SK-N-SH treated with all-trans-retinoic acid at 6 μM for 48 hours (cell line): ENCODE data around the gene TEAD1.

Experiments used
- GLIS3 ChIP-seq: fragments of 250-450 bp; sonication (Bioruptor Pico); IDR thresholded peaks from 2 replicates; pipeline ENCODE4 v1.5.0; 2020; ENCODE audit warnings: mild to moderate bottlenecking, moderate library complexity
- ISL1 ChIP-seq: fragments of 250-450 bp; sonication (Bioruptor Pico); IDR thresholded peaks from 2 replicates; pipeline ENCODE4 v2.1.2; 2022; ENCODE audit warnings: mild to moderate bottlenecking, moderate library complexity
- PPARA ChIP-seq: fragments of 250-450 bp; sonication (Bioruptor Pico); IDR thresholded peaks from 2 replicates; pipeline ENCODE4 v1.5.0; 2020; ENCODE audit warnings: mild to moderate bottlenecking, borderline replicate concordance
- TCF4 ChIP-seq: fragments of 250-450 bp; sonication (Bioruptor Pico); IDR thresholded peaks from 2 replicates; pipeline ENCODE4 v1.8.0; 2021; ENCODE audit warnings: mild to moderate bottlenecking, moderate library complexity, borderline replicate concordance
- TOX ChIP-seq: fragments of 250-450 bp; sonication (Bioruptor Pico); IDR thresholded peaks from 2 replicates; pipeline ENCODE4 v1.8.0; 2021; ENCODE audit warnings: mild to moderate bottlenecking, moderate library complexity, borderline replicate concordance
- TSHZ2 ChIP-seq: fragments of 250-450 bp; sonication (Bioruptor Pico); IDR thresholded peaks from 2 replicates; pipeline ENCODE4 v1.5.0; 2020; ENCODE audit warnings: mild to moderate bottlenecking, moderate library complexity
- ZC3H10 ChIP-seq: fragments of 250-450 bp; sonication (Bioruptor Pico); IDR thresholded peaks from 2 replicates; pipeline ENCODE4 v1.5.1; 2021; ENCODE audit warnings: mild to moderate bottlenecking, moderate library complexity
- ZFP3 ChIP-seq: fragments of 250-450 bp; sonication (Bioruptor Pico); IDR thresholded peaks from 2 replicates; pipeline ENCODE4 v1.5.0; 2020; ENCODE audit warnings: mild to moderate bottlenecking, moderate library complexity
- ZFP30 ChIP-seq: fragments of 450-650 bp; formaldehyde crosslinking; IDR thresholded peaks from 2 replicates; pipeline ENCODE4 v1.5.0; 2022; ENCODE audit warnings: mild to moderate bottlenecking, moderate library complexity
- ZNF70 ChIP-seq: fragments of 450-650 bp; formaldehyde crosslinking; IDR thresholded peaks from 2 replicates; pipeline ENCODE4 v1.5.0; 2020; ENCODE audit warnings: mild to moderate bottlenecking, moderate library complexity
- ZNF8 ChIP-seq: fragments of 450-650 bp; formaldehyde crosslinking; IDR thresholded peaks from 2 replicates; pipeline ENCODE4 v1.5.0; 2020; ENCODE audit warnings: mild to moderate bottlenecking, moderate library complexity
- TF ChIP-seq, protein P1 (sequence below): fragments of 250-450 bp; sonication (Bioruptor Pico); IDR thresholded peaks from 2 replicates; pipeline ENCODE4 v1.8.0; 2021; ENCODE audit warnings: low read depth, mild to moderate bottlenecking, moderate library complexity, borderline replicate concordance
- TF ChIP-seq, protein P2 (sequence below): fragments of 250-450 bp; sonication (Bioruptor Pico); IDR thresholded peaks from 2 replicates; pipeline ENCODE4 v1.8.0; 2020; ENCODE audit warnings: mild to moderate bottlenecking, moderate library complexity, borderline replicate concordance

GRCh38 chr11:12868315-12869073 lies 194.3 kb downstream of the TEAD1 start:
- TF ChIP-seq GLIS3 (CRISPR knock-in tag) (no peak), ZFP3 (CRISPR knock-in tag) (no peak), ZNF8 (CRISPR knock-in tag) (no peak), ISL1 (CRISPR knock-in tag) (no peak), ZC3H10 (no peak), ZNF70 (CRISPR knock-in tag) (no peak), TOX (CRISPR knock-in tag) (no peak), TSHZ2 (CRISPR knock-in tag) (no peak), ZFP30 (CRISPR knock-in tag) (no peak), PPARA (CRISPR knock-in tag) (no peak), TCF4 (no peak)
- TF ChIP-seq, protein P1, sequence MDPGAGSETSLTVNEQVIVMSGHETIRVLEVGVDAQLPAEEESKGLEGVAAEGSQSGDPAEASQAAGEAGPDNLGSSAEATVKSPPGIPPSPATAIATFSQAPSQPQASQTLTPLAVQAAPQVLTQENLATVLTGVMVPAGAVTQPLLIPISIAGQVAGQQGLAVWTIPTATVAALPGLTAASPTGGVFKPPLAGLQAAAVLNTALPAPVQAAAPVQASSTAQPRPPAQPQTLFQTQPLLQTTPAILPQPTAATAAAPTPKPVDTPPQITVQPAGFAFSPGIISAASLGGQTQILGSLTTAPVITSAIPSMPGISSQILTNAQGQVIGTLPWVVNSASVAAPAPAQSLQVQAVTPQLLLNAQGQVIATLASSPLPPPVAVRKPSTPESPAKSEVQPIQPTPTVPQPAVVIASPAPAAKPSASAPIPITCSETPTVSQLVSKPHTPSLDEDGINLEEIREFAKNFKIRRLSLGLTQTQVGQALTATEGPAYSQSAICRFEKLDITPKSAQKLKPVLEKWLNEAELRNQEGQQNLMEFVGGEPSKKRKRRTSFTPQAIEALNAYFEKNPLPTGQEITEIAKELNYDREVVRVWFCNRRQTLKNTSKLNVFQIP (CRISPR knock-in tag), result no peak
- TF ChIP-seq, protein P2, sequence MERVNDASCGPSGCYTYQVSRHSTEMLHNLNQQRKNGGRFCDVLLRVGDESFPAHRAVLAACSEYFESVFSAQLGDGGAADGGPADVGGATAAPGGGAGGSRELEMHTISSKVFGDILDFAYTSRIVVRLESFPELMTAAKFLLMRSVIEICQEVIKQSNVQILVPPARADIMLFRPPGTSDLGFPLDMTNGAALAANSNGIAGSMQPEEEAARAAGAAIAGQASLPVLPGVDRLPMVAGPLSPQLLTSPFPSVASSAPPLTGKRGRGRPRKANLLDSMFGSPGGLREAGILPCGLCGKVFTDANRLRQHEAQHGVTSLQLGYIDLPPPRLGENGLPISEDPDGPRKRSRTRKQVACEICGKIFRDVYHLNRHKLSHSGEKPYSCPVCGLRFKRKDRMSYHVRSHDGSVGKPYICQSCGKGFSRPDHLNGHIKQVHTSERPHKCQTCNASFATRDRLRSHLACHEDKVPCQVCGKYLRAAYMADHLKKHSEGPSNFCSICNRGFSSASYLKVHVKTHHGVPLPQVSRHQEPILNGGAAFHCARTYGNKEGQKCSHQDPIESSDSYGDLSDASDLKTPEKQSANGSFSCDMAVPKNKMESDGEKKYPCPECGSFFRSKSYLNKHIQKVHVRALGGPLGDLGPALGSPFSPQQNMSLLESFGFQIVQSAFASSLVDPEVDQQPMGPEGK (CRISPR knock-in tag), result no peak
